ENCODE measurements around the gene RLF. TPM values are rescaled to one million over a fixed set of nuclear protein-coding genes. Genes with fewer than 3 reads are reported as not detected.
A peak's percentile ranks its signal among the peaks of the same experiment; 100 is the strongest.

RLF gene
- total and polyA plus RNA-seq, 9 donors, result 6.9 to 29.3 (median 18.0) TPM

DNA sequence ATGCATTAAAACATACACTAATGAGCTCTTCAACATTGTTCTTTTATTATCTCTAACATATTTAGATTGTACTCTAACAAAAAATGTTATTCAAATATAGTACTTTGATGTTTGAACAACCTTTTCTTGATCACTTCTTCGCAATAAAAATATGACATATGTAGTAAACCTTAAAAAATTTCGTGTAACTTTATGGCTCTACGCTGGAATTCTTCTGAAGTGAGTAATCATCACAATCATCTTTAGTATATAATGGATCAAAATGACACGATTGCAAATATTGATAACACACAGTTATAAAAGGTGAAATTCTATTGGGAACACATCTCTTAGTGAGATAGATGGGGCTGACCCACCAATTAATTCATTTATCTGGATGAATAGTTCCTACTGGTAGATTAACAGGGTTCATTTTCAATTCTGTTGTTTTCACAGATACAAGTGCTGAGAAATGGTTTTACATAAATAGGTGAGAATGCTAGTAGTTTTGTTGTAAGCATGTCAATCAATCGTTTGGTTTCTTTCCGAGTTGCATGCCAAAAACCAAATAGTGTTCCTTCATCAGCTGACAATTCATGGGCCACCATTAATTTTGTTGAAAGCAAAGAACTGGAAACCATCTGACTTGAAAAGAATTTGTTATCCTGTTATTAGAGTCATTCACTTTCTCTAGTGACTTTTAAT lies 95.4 kb downstream of the RLF start:
- TF ChIP-seq POLR2A (IDR thresholded peaks at IDR 0.05), result no peak
- TF ChIP-seq CTCF (IDR thresholded peaks at IDR 0.05), result no peak
- no peak for TF ChIP-seq EP300 (IDR thresholded peaks at IDR 0.05)
- no peak overlapping the region for H3K27ac ChIP-seq
- no peak for DNase-seq
- H3K4me1 ChIP-seq (ENCODE audit: insufficient read depth), result peaks cover 3% of the 10 kb centered on the region
- no peaks in the 10 kb centered on the region for H3K27me3 ChIP-seq
- no peaks in the 10 kb centered on the region for H3K9me3 ChIP-seq
- intact Hi-C loops (cut with DNase I), result no loop called here
- peak overlapping the region; percentile 71 for H3K4me3 ChIP-seq
- no peaks in the 10 kb centered on the region for H3K36me3 ChIP-seq
- 62 to 68% (median 62%) methylated on average over 6 of the region's 6 CpGs for WGBS, 3 donors

GRCh38 chr1:40257313-40257687 lies 96.1 kb downstream of the RLF start:
- intact Hi-C loops (cut with DNase I), result no loop called here
- TF ChIP-seq POLR2A (IDR thresholded peaks at IDR 0.05), result no peak
- no peak for TF ChIP-seq CTCF (IDR thresholded peaks at IDR 0.05)
- TF ChIP-seq EP300 (IDR thresholded peaks at IDR 0.05), result no peak
- peak overlapping the region; percentile 71 for H3K4me3 ChIP-seq
- H3K27me3 ChIP-seq, result no peaks in the 10 kb centered on the region
- H3K4me1 ChIP-seq (ENCODE audit: insufficient read depth), result peaks cover 3% of the 10 kb centered on the region
- no peaks in the 10 kb centered on the region for H3K36me3 ChIP-seq
- H3K9me3 ChIP-seq, result no peaks in the 10 kb centered on the region
- 0% methylated on average over 16 of the region's 16 CpGs for WGBS, 3 donors
- peak overlapping the region; percentile 87 to 95 for H3K27ac ChIP-seq
- DNase-seq, result no peak

DNA sequence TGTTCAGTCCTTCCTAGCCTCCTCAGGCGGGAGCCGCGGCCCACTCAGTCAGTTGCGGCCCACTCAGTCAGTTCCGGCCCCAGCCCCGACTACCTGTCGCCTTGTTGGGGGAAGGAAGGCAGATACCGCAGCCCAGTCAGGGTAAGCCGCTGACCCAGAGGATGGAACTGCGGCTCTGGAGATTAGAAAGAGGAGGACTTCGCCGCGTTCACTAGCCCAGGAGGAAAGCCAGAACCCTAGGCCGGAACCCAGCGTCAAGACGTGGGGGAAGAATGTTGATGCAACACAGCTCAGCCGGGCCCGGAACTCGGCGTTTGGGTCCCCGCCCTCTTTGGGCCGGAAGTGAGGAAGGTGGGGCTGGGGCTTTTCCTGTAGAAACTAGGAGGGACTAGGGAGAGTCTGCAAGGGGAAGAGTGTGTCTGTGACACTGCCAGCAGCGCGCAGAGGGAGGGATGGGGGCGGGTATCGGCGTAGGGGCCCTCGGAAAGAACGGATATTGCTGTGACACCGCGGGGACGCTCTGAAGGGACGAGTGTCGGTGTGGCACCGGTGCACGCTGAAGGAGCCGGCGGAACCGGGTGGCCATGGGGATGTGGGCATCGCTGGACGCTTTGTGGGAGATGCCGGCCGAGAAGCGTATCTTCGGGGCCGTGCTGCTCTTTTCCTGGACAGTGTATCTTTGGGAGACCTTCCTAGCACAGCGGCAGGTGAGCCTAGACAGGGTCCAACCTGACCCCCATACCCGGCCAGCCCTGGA lies 96.7 kb downstream of the RLF start, which contains the start of gene ZMPSTE24:
Gene ZMPSTE24, plus strand, starts transcription at position 549 of the 757 bp plus-strand sequence. Its CDS starts 36 bp downstream, at position 585.
- DNase-seq, result peak; percentile 92 to 94 (median 93)
- H3K9me3 ChIP-seq, result no peaks in the 10 kb centered on the region
- no peaks in the 10 kb centered on the region for H3K27me3 ChIP-seq
- H3K4me1 ChIP-seq (ENCODE audit: insufficient read depth), result peaks cover 3% of the 10 kb centered on the region
- H3K4me3 ChIP-seq, result peak within 1 kb of the TSS; percentile 71
- H3K36me3 ChIP-seq, result no peaks in the 10 kb centered on the region
- TF ChIP-seq POLR2A (IDR thresholded peaks at IDR 0.05) (peak; percentile 48), EP300 (IDR thresholded peaks at IDR 0.05) (no peak)
- intact Hi-C loops (cut with DNase I), result no loop called here
- 0 to 1% (median 0%) methylated on average over 48 of the region's 48 CpGs for whole genome bisulfite sequencing, 3 donors
- peak within 1 kb of the TSS; percentile 87 to 95 for H3K27ac ChIP-seq

DNA sequence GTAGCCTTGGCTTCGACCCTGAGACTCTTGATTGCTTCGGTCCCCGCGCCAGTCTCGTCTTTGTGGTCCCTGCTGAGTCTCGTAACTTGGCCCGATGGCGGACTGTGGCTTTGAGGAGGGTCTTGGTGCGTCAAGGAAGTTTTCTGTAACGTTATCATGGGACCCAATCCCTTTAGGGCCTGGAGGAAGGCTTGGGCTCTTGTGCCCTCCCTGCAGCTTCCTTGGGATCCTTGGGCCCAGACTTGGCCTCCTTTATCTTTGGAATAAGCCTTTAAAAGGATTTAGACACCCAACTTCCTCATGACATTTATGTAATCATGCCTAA lies 97.2 kb downstream of the RLF start:
- H3K27ac ChIP-seq, result no peak overlapping the region
- intact Hi-C loops (cut with DNase I), result no loop called here

More for the DNA sequence above, 97.2 kb downstream of the RLF start:
- Histone ChIP-seq H3K4me1 (ENCODE audit: insufficient read depth) (peaks cover 3% of the 10 kb centered on the region), H3K4me3 (peak overlapping the region; percentile 71), H3K27me3 (no peaks in the 10 kb centered on the region), H3K9me3 (no peaks in the 10 kb centered on the region), H3K36me3 (no peaks in the 10 kb centered on the region)
- no peak for DNase-seq
- WGBS, 3 donors, result 0% methylated on average over 10 of the region's 10 CpGs
- no peak for TF ChIP-seq POLR2A (IDR thresholded peaks at IDR 0.05)
- no peak for TF ChIP-seq CTCF (IDR thresholded peaks at IDR 0.05)
- no peak for TF ChIP-seq EP300 (IDR thresholded peaks at IDR 0.05)
